Prostate gland (tissue), 2 donors: ENCODE data around the gene DNM2.

Experiments used
- CTCF ChIP-seq, 4 experiments: fragments of 200-600 bp in 2 of 4; fragments of 450-650 bp in 2 of 4; sonication (generic) in 2 of 4; IDR thresholded peaks; 1 replicate in 3 of 4; 2 replicates in 1 of 4; pipeline ENCODE4 v1.5.1; 2016 to 2019; ENCODE audit warnings: antibody characterized with exemption in 4 of 4, mild to moderate bottlenecking in 2 of 4, moderate library complexity in 2 of 4
- POLR2A ChIP-seq: fragments of 450-650 bp; IDR thresholded peaks from one replicate; pipeline ENCODE4 v1.6.1; 2016; ENCODE audit warnings: antibody characterized with exemption, mild to moderate bottlenecking

GRCh38 chr19:10694706-10695307 is 23.1 kb upstream of the DNM2 start:
- TF ChIP-seq CTCF (IDR thresholded peaks at IDR 0.05) (no peak), POLR2A (no peak)
